WTC11 (cell line): ENCODE results near the gene BEND3. TPM values are rescaled to one million over a fixed set of nuclear protein-coding genes. Genes with fewer than 3 reads are reported as not detected.

ENCODE experiments used
- ATAC-seq: fragments of 200-7000 bp; cut with Tn5 transposase; 2 replicates; pipeline ENCODE4 v1.10.0; 2021; ENCODE audit warnings: mild to moderate bottlenecking, moderate library complexity
- CTCF ChIA-PET: fragments of 300-600 bp; sonication (Branson Sonifier 250); formaldehyde crosslinking; loops from one replicate; lab custom pipeline; 2021; ENCODE audit warnings: antibody characterized with exemption; lab: Charles Lee
- POLR2A ChIA-PET: fragments of 350-600 bp; sonication (Branson Sonifier 250); formaldehyde crosslinking; loops from one replicate; lab custom pipeline; 2021; ENCODE audit warnings: antibody characterized with exemption; lab: Charles Lee
- DNase-seq: peaks from one replicate; pipeline ENCODE4 v3.0.0; 2021; ENCODE audit warnings: low spot score
- H3K27ac Mint-ChIP-seq: 2 replicates; pipeline ENCODE4 v1.8.0; 2021; ENCODE audit warnings: mixed read lengths
- H3K27me3 Mint-ChIP-seq: 2 replicates; pipeline ENCODE4 v1.8.0; 2021; ENCODE audit warnings: low read depth, mild to moderate bottlenecking, moderate library complexity, mixed read lengths
- H3K36me3 Mint-ChIP-seq: 2 replicates; pipeline ENCODE4 v1.8.0; 2021; ENCODE audit warnings: mixed read lengths
- H3K4me1 Mint-ChIP-seq: 2 replicates; pipeline ENCODE4 v1.8.0; 2022; ENCODE audit warnings: mixed read lengths
- H3K4me3 Mint-ChIP-seq: 2 replicates; pipeline ENCODE4 v1.8.0; 2021; ENCODE audit warnings: mild to moderate bottlenecking, moderate library complexity, mixed read lengths
- H3K9me3 Mint-ChIP-seq: 2 replicates; pipeline ENCODE4 v1.8.0; 2021; ENCODE audit warnings: mixed read lengths
- ATF1 ChIP-seq: sonication (generic); formaldehyde crosslinking; IDR thresholded peaks from 2 replicates; pipeline ENCODE4 v1.8.1; 2023; ENCODE audit warnings: mild to moderate bottlenecking, moderate library complexity, missing genetic modification reagents
- GRHL2 ChIP-seq: fragments of 250-450 bp; sonication (Bioruptor Pico); IDR thresholded peaks from 2 replicates; pipeline ENCODE4 v1.8.0; 2022; ENCODE audit warnings: mild to moderate bottlenecking, moderate library complexity; ENCODE audit not compliant: insufficient replicate concordance, severe bottlenecking
- IRF2 ChIP-seq: sonication (generic); formaldehyde crosslinking; IDR thresholded peaks from 2 replicates; pipeline ENCODE4 v1.8.0; 2022; ENCODE audit warnings: low read depth, missing genetic modification reagents, borderline replicate concordance
- JUN ChIP-seq: sonication (generic); formaldehyde crosslinking; IDR thresholded peaks from 2 replicates; pipeline ENCODE4 v1.8.0; 2023; ENCODE audit warnings: mild to moderate bottlenecking, missing genetic modification reagents
- NFATC4 ChIP-seq: fragments of 250-450 bp; sonication (Bioruptor Pico); IDR thresholded peaks from 2 replicates; pipeline ENCODE4 v1.9.0; 2021; ENCODE audit warnings: mild to moderate bottlenecking
- SMAD3 ChIP-seq: sonication (generic); formaldehyde crosslinking; IDR thresholded peaks from 2 replicates; pipeline ENCODE4 v1.8.0; 2022; ENCODE audit warnings: missing genetic modification reagents, mild to moderate bottlenecking, borderline replicate concordance
- SP1 ChIP-seq: sonication (generic); formaldehyde crosslinking; conservative IDR thresholded peaks from 2 replicates; pipeline ENCODE4 v1.8.1; 2022; ENCODE audit warnings: missing genetic modification reagents
- TP53 ChIP-seq: sonication (generic); formaldehyde crosslinking; IDR thresholded peaks from 2 replicates; pipeline ENCODE4 v1.8.1; 2023; ENCODE audit warnings: mild to moderate bottlenecking, missing genetic modification reagents
- ZNF138 ChIP-seq: sonication (generic); formaldehyde crosslinking; conservative IDR thresholded peaks from 2 replicates; pipeline ENCODE4 v1.8.1; 2022; ENCODE audit warnings: mild to moderate bottlenecking, moderate library complexity, missing genetic modification reagents
- ZNF232 ChIP-seq: sonication (generic); formaldehyde crosslinking; IDR thresholded peaks from 2 replicates; pipeline ENCODE4 v1.8.0; 2022; ENCODE audit warnings: mild to moderate bottlenecking, missing genetic modification reagents
- total RNA-seq: library from RNA; stranded (reverse); gene quantifications from 3 replicates; pipeline ENCODE4 v1.2.3, GENCODE V29; 2021
- TF ChIP-seq, protein P1 (sequence below): sonication (generic); formaldehyde crosslinking; IDR thresholded peaks from 2 replicates; pipeline ENCODE4 v1.8.1; 2022; ENCODE audit warnings: low read depth, mild to moderate bottlenecking, moderate library complexity, missing genetic modification reagents, borderline replicate concordance
- TF ChIP-seq, protein P2 (sequence below): sonication (generic); formaldehyde crosslinking; IDR thresholded peaks from 2 replicates; pipeline ENCODE4 v1.8.1; 2023; ENCODE audit warnings: mild to moderate bottlenecking, missing genetic modification reagents, moderate library complexity
- TF ChIP-seq, protein P3 (sequence below): sonication (generic); formaldehyde crosslinking; IDR thresholded peaks from 2 replicates; pipeline ENCODE4 v1.8.0; 2022; ENCODE audit warnings: mild to moderate bottlenecking, missing genetic modification reagents
- TF ChIP-seq, protein P4 (sequence below): sonication (generic); formaldehyde crosslinking; IDR thresholded peaks from 2 replicates; pipeline ENCODE4 v1.8.1; 2022; ENCODE audit warnings: mild to moderate bottlenecking, moderate library complexity, missing genetic modification reagents
- TF ChIP-seq, protein P5 (sequence below): fragments of 250-450 bp; sonication (Bioruptor Pico); IDR thresholded peaks from 2 replicates; pipeline ENCODE4 v1.9.0; 2021; ENCODE audit warnings: mild to moderate bottlenecking, borderline replicate concordance
- TF ChIP-seq, protein P6 (sequence below): fragments of 250-450 bp; sonication (Bioruptor Pico); IDR thresholded peaks from 2 replicates; pipeline ENCODE4 v1.9.0; 2021; ENCODE audit warnings: mild to moderate bottlenecking
- TF ChIP-seq, protein P7 (sequence below): sonication (generic); formaldehyde crosslinking; conservative IDR thresholded peaks from 2 replicates; pipeline ENCODE4 v1.8.1; 2023; ENCODE audit warnings: mild to moderate bottlenecking, low read depth, missing genetic modification reagents, moderate library complexity

Gene BEND3
- total RNA-seq, 1 experiment from 2014 or later = 25.4 TPM

DNA sequence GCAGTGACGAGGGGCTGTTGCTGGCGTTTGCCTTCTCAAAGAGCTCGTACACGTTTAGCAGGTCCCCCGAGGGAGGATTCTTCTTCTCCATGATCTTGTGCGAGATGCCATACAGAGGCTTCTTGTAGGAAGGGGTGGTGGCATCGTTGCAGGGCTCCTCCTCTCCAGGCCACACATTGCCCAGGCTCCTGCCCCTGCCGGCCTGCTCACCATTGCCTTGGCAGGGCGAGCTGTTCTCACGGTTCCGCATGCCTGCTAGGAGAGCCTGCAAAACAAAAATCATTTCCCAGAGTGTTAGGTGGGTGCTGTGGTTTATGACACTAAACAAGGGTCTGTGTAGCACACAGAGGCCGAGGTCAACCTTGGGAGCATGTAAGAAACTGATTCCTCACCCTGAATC is 44.6 kb downstream of the BEND3 start:
- POLR2A ChIA-PET = no interaction called here
- H3K27me3 Mint-ChIP-seq = no peaks in the 10 kb centered on the region
- CTCF ChIA-PET = interaction anchor here (0.6 kb wide), 1 partner anchor 43 kb away, joined by 3 read pairs; no protein-coding TSS in a partner anchor
- H3K27ac Mint-ChIP-seq = peak overlapping the region; percentile 64
- peaks cover 17% of the 10 kb centered on the region for H3K4me1 Mint-ChIP-seq
- H3K4me3 Mint-ChIP-seq = no peak overlapping the region
- DNase-seq (no peak), ATAC-seq (no peak)
- TF ChIP-seq GRHL2 (CRISPR knock-in tag) (no peak), ZNF232 (CRISPR knock-in tag) (no peak), SMAD3 (CRISPR knock-in tag) (no peak), JUN (CRISPR knock-in tag) (no peak), ATF1 (no peak)
- TF ChIP-seq, protein P1, sequence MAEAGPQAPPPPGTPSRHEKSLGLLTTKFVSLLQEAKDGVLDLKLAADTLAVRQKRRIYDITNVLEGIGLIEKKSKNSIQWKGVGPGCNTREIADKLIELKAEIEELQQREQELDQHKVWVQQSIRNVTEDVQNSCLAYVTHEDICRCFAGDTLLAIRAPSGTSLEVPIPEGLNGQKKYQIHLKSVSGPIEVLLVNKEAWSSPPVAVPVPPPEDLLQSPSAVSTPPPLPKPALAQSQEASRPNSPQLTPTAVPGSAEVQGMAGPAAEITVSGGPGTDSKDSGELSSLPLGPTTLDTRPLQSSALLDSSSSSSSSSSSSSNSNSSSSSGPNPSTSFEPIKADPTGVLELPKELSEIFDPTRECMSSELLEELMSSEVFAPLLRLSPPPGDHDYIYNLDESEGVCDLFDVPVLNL (CRISPR knock-in tag) = no peak
- TF ChIP-seq, protein P2, sequence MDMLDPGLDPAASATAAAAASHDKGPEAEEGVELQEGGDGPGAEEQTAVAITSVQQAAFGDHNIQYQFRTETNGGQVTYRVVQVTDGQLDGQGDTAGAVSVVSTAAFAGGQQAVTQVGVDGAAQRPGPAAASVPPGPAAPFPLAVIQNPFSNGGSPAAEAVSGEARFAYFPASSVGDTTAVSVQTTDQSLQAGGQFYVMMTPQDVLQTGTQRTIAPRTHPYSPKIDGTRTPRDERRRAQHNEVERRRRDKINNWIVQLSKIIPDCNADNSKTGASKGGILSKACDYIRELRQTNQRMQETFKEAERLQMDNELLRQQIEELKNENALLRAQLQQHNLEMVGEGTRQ (CRISPR knock-in tag) = no peak
- TF ChIP-seq, protein P3, sequence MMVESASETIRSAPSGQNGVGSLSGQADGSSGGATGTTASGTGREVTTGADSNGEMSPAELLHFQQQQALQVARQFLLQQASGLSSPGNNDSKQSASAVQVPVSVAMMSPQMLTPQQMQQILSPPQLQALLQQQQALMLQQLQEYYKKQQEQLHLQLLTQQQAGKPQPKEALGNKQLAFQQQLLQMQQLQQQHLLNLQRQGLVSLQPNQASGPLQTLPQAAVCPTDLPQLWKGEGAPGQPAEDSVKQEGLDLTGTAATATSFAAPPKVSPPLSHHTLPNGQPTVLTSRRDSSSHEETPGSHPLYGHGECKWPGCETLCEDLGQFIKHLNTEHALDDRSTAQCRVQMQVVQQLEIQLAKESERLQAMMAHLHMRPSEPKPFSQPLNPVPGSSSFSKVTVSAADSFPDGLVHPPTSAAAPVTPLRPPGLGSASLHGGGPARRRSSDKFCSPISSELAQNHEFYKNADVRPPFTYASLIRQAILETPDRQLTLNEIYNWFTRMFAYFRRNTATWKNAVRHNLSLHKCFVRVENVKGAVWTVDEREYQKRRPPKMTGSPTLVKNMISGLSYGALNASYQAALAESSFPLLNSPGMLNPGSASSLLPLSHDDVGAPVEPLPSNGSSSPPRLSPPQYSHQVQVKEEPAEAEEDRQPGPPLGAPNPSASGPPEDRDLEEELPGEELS = no peak
- peaks cover 46% of the 10 kb centered on the region for H3K36me3 Mint-ChIP-seq
- H3K9me3 Mint-ChIP-seq = no peaks in the 10 kb centered on the region

DNA sequence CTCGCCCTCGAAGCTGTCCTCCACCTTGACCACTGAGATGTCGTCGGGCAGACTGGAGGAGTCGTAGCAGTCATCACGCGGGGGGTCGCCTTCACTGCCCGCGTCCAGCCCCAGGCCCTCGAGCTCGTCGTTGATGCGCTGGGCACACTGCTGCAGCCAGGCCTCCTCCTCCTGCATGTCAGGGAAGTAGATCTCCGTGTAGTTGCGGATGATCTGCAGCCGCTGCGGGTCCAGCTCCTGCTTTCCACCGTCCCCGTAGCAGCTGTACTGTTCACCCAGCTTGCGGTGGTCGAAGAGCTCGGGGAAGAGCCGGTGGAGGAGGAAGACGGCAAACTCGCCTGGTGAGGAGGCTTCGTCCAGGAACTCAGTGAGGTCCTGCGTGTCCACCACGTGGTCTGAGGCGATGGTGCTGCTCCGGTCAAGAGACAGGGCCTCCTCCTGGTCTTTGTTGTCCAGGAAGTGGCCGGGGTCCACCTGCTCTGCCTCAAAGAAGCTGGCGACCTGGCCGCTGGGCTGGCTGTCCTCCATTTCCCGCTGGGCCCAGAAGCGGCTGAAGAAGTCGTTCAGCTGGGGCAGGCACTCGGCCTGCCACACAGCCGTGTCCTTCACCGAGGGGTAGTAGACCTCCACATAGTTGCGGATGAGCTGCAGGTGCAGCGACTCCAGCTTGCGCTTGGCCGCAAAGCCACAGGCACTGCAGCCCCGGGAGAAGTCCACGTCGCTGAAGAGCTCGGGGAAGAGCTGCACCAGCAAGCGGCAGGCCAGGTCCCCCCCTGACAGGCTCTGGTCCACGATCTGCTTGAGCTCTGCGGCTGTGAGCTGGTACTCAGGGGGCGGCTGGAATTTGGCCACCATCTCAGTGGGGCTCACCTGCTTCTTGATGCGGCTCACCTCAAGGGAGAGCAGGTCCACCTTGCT is 45.4 kb downstream of the BEND3 start:
- DNase-seq (no peak), ATAC-seq (no peak)
- H3K4me3 Mint-ChIP-seq = no peak overlapping the region
- no peaks in the 10 kb centered on the region for H3K27me3 Mint-ChIP-seq
- ChIA-PET POLR2A (no interaction called here), CTCF (interaction anchor here (0.6 kb wide), 1 partner anchor 88 kb away, joined by 3 read pairs; no protein-coding TSS in a partner anchor)
- peaks cover 49% of the 10 kb centered on the region for H3K36me3 Mint-ChIP-seq
- no peaks in the 10 kb centered on the region for H3K9me3 Mint-ChIP-seq
- H3K27ac Mint-ChIP-seq = no peak overlapping the region
- peaks cover 25% of the 10 kb centered on the region for H3K4me1 Mint-ChIP-seq
- TF ChIP-seq ZNF138 (CRISPR knock-in tag) (no peak), SP1 (CRISPR knock-in tag) (no peak), JUN (CRISPR knock-in tag) (no peak), NFATC4 (CRISPR knock-in tag) (no peak), IRF2 (CRISPR knock-in tag) (no peak), TP53 (CRISPR knock-in tag) (no peak)
- TF ChIP-seq, protein P4, sequence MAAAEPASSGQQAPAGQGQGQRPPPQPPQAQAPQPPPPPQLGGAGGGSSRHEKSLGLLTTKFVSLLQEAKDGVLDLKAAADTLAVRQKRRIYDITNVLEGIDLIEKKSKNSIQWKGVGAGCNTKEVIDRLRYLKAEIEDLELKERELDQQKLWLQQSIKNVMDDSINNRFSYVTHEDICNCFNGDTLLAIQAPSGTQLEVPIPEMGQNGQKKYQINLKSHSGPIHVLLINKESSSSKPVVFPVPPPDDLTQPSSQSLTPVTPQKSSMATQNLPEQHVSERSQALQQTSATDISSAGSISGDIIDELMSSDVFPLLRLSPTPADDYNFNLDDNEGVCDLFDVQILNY = no peak
- TF ChIP-seq, protein P5, sequence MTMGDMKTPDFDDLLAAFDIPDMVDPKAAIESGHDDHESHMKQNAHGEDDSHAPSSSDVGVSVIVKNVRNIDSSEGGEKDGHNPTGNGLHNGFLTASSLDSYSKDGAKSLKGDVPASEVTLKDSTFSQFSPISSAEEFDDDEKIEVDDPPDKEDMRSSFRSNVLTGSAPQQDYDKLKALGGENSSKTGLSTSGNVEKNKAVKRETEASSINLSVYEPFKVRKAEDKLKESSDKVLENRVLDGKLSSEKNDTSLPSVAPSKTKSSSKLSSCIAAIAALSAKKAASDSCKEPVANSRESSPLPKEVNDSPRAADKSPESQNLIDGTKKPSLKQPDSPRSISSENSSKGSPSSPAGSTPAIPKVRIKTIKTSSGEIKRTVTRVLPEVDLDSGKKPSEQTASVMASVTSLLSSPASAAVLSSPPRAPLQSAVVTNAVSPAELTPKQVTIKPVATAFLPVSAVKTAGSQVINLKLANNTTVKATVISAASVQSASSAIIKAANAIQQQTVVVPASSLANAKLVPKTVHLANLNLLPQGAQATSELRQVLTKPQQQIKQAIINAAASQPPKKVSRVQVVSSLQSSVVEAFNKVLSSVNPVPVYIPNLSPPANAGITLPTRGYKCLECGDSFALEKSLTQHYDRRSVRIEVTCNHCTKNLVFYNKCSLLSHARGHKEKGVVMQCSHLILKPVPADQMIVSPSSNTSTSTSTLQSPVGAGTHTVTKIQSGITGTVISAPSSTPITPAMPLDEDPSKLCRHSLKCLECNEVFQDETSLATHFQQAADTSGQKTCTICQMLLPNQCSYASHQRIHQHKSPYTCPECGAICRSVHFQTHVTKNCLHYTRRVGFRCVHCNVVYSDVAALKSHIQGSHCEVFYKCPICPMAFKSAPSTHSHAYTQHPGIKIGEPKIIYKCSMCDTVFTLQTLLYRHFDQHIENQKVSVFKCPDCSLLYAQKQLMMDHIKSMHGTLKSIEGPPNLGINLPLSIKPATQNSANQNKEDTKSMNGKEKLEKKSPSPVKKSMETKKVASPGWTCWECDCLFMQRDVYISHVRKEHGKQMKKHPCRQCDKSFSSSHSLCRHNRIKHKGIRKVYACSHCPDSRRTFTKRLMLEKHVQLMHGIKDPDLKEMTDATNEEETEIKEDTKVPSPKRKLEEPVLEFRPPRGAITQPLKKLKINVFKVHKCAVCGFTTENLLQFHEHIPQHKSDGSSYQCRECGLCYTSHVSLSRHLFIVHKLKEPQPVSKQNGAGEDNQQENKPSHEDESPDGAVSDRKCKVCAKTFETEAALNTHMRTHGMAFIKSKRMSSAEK (CRISPR knock-in tag) = no peak
- TF ChIP-seq, protein P6, sequence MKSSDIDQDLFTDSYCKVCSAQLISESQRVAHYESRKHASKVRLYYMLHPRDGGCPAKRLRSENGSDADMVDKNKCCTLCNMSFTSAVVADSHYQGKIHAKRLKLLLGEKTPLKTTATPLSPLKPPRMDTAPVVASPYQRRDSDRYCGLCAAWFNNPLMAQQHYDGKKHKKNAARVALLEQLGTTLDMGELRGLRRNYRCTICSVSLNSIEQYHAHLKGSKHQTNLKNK (CRISPR knock-in tag) = no peak
- TF ChIP-seq, protein P7, sequence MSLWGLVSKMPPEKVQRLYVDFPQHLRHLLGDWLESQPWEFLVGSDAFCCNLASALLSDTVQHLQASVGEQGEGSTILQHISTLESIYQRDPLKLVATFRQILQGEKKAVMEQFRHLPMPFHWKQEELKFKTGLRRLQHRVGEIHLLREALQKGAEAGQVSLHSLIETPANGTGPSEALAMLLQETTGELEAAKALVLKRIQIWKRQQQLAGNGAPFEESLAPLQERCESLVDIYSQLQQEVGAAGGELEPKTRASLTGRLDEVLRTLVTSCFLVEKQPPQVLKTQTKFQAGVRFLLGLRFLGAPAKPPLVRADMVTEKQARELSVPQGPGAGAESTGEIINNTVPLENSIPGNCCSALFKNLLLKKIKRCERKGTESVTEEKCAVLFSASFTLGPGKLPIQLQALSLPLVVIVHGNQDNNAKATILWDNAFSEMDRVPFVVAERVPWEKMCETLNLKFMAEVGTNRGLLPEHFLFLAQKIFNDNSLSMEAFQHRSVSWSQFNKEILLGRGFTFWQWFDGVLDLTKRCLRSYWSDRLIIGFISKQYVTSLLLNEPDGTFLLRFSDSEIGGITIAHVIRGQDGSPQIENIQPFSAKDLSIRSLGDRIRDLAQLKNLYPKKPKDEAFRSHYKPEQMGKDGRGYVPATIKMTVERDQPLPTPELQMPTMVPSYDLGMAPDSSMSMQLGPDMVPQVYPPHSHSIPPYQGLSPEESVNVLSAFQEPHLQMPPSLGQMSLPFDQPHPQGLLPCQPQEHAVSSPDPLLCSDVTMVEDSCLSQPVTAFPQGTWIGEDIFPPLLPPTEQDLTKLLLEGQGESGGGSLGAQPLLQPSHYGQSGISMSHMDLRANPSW (CRISPR knock-in tag) = no peak
- TF ChIP-seq, protein P1 (CRISPR knock-in tag) = no peak
